GM19035 (cell line): ENCODE results near the gene CIT.

ENCODE experiments used
- ATAC-seq: cut with Tn5 transposase; IDR thresholded peaks from one replicate; pipeline ENCODE4 v1.9.1; 2021; ENCODE audit not compliant: unreplicated experiment

CIT gene

DNA sequence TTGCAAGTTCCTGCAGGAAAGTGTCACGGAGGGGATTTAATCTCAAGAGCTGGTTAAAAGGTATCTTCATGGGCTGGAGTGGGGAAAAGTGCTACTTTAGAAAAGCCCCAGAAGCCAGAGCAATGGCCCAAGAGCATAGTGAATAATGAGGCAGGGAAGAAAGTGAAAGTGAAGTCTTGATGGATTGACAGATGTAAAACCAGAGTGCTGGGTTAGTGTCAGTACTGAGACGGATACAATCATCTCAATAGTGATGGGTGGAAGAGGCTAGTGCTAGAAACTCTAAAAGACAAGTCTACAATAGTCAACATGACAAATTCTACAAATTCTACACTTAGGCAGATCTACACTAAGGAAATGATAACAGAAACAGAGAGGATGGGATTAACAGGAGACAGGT lies 68.1 kb downstream of the CIT start:
- no peak for ATAC-seq

- no peak for ATAC-seq
Measured at GRCh38 chr12:119808441-119808840, 68.7 kb downstream of the CIT start.

- no peak for ATAC-seq
Measured at GRCh38 chr12:119807380-119807779, 69.7 kb downstream of the CIT start.

- ATAC-seq: no peak
Measured at GRCh38 chr12:119804011-119804641, 73.0 kb downstream of the CIT start.

GRCh38 chr12:119803381-119803791 lies 73.7 kb downstream of the CIT start:
- ATAC-seq: no peak

DNA sequence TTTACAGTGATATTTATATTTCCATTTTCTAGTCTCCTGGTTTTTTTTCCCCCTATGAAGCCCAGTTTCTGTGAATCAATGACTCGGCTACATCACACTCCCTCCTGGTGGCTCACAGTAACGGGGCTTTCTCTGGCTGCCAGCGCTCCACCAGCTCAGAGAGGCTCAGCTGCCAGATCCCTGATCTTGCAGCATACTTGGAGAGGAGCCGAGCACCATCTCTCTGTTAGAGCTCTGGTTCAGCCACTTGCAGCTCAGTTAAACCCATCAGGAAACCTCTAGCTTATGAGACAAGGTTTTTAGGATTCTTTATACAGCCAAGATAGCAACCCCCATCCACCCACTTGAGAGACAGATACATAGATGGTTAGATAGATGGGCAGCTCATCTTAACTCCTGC lies 74.6 kb downstream of the CIT start:
- no peak for ATAC-seq

DNA sequence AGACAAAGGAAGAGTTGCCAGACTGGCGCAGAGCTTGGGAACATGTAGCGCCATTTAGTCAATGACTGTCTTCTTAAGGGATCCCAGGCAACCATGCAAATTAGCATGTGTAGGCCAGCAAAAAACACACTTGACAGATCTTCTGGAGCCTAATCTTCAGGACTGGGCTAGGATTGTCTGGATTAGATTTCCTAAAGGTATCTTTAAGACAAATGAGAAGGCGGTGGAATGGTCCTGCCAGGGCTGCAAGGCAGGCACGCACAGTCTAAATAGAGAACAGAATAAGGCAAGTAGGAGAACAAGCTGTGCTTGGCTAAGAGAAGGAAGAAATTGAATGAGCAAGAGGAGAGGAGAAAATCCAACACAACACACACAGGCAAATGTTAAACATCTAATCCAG lies 80.0 kb downstream of the CIT start:
- ATAC-seq: no peak

- no peak for ATAC-seq
Measured at GRCh38 chr12:119796292-119796691, 80.8 kb downstream of the CIT start.

DNA sequence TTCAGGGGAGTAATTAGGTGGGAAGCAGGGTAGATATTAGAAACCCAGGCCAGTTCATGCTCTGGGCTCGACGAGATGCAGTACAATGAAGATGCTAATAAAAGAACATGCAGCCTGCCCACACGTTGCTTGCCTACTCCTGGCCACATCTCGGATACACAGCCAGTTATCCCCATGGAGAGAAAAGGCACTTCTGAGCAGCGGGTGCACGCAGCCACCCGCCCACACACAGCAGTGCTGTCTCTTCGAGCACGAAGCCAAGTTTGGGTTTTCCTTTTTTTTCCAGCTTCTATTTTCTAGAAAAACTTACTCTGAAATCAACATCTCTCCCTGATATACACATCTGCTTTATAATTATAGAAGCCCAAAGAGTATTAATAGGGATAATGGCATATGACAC lies 85.7 kb downstream of the CIT start:
- no peak for ATAC-seq

- ATAC-seq: no peak
Measured at GRCh38 chr12:119788786-119789185, 88.3 kb downstream of the CIT start.

DNA sequence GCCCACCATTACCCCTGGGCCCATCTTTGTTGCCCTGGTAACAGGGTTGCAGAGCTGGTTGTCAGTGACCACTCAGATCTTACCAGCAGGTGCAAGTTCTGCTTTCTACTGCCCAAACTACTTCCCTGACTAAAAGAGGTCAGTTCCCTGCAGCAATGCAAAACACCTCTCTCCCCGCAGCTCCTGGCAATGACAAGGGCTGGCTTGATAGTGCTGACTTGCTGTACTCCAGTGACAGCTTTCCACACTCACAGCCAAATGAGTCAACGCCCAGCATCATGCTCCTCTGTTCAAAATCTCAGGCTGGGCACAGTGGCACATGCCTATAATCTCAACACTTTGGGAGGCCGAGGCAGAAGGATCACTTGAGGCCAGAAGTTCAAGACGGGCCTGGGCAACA lies 90.6 kb downstream of the CIT start:
- no peak for ATAC-seq

DNA sequence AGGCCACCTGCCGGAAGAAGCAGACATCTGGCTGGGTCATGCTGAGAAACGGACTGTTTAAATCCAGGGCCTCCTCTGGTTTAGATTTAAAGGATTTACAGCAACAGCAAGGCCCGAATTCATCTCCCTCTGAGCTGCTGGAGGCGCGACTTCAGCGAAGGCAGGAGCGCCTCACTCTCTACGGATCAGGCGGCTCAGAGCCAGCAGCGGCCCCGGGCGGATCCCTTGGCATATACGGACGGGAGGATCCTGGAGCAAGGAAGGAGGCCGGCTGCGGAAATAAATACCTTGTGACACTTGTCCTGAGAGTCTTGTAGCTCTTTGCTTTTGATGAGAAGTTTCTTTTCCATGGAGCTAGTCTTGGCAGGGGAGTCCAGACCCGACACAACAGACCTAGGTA lies 92.4 kb downstream of the CIT start:
- ATAC-seq: no peak

- no peak for ATAC-seq
Measured at GRCh38 chr12:119783787-119784186, 93.3 kb downstream of the CIT start.

- ATAC-seq: no peak
Measured at GRCh38 chr12:119781804-119782203, 95.3 kb downstream of the CIT start.

GRCh38 chr12:119780786-119781434 lies 96.2 kb downstream of the CIT start:
- ATAC-seq: no peak

GRCh38 chr12:119775246-119775895 lies 101.7 kb downstream of the CIT start:
- no peak for ATAC-seq

- ATAC-seq: no peak
Measured at GRCh38 chr12:119772431-119772830, 104.7 kb downstream of the CIT start.

DNA sequence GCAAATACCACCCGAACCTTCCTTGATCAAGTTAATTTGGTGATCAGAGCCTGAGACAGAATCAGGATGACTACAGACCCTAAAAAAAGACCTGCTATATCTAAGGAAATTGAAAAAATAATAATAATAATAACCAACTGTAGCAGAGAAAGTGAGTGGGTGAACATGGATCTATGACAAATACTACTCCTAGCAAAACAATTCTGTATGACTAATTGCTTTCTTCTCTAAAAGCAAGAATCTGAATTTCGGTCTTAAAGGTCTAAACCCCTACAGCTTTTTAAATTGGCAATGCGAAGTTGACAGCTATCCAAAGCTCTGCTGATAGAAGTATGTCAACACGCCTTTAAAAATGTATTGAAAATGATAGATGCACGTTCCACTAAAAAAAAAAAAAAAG lies 107.0 kb downstream of the CIT start:
- no peak for ATAC-seq

- no peak for ATAC-seq
Measured at GRCh38 chr12:119762619-119763018, 114.5 kb downstream of the CIT start.

DNA sequence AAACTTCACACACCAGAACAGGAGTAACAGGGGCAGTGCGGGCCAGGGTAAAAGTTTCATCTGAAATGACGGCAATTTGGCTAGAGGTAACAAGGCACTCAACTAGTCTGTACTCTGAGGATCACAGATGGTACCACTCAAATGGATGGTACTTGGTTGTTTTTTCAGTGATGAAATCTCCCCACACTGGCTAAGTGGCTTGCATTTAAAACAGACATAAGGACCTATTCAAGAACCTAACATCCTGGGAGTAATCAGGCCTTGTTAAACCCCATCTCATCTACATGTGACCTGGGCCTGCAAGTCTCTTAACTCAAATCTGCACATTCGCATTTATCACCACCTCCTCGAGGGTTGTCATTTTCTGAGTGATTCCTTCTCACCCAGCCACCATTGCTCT lies 118.4 kb downstream of the CIT start:
- no peak for ATAC-seq

GRCh38 chr12:119758234-119758633 lies 118.9 kb downstream of the CIT start:
- ATAC-seq: no peak

DNA sequence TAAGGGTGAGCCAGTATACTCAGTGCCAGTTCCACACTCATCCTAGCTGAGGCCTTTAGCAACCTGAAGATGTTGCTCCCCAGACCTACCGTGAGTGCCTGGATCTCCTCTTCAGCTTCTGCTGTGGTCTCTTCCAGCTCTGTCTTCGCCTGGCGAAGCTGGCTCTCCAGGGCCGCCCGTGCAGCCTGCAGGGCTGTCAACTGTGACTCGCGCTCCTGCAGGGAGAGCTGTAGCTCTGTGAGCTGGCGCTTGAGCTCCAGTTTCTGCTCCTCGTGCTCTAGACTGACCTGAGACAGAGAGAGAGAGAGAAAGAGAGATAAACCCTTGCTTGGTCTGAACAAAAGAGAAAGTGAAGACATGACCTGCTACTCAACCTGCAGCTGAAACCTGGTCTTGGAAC lies 125.2 kb downstream of the CIT start:
- ATAC-seq: no peak

- ATAC-seq: no peak
Measured at GRCh38 chr12:119749666-119750065, 127.5 kb downstream of the CIT start.
